Lung microvascular endothelial cell (primary cell): ENCODE data around the gene PSMD12. TPM values are rescaled to one million over a fixed set of nuclear protein-coding genes. Genes with fewer than 3 reads are reported as not detected.

ENCODE experiments used
- DNase-seq, 2 donors: peaks; one replicate each; pipeline versions ENCODE4 v3.0.0 to v3.0.0-alpha.2; 2010; ENCODE audit warnings: low read depth in 2 of 2
- total RNA-seq: library from RNA; depleted of rRNA; stranded (reverse); fragments of >200 nt; gene quantifications from 2 replicates; pipeline ENCODE4 v1.2.1, GENCODE V29; 2014

The PSMD12 gene
- total RNA-seq, 1 donor from 2014 or later, result 21.0 TPM

DNA sequence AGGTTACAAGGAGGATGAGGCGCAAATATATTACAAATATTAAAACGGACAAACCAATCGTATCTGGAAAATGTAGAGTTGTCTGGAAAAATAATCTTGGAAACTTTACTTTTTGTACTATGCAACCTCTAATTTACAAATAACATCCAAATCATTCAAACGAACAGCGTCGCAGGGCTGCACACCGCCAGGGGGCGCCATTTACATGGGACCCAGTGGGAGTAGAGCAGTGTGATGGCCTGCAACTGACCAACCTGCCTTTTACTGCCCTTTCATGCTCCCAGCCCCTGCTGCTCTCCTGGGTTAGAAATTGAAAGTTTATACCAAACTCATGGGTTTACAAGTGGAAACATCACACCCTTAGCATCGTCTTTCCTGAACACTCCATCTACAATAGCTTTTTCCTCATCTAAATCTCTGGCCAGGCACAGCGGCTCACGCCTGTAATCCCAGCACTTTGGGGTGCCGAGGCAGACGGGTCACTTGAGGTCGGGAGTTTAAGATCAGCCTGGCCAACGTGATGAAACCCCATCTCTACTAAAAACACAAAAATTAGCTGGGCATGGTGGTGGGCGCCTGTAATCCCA, 20.7 kb upstream of the PSMD12 start:
- DNase-seq, result peak; percentile 67 to 76

- no peak for DNase-seq
Measured at GRCh38 chr17:67385122-67385988, 19.0 kb upstream of the PSMD12 start.

DNA sequence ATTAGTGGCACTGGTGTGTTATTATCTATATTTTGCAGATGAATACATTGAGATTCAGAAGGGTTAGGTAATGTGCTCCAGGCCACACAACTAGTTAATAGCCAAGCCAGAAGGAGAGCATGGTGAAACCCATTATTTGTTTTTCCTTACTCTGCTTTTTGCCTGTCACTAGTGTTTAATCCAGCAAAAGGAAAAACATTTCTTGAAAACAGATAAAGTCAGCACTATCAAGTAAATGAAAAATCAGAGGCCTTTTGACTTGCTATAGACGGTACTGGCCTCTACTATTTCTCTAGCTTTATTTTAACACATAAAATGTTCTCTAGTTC, 15.5 kb upstream of the PSMD12 start:
- no peak for DNase-seq

GRCh38 chr17:67379251-67379630, 12.9 kb upstream of the PSMD12 start:
- peak in 1 of 2 donors; percentile 3 for DNase-seq

GRCh38 chr17:67378454-67379250, 12.3 kb upstream of the PSMD12 start:
- peak; percentile 88 to 89 for DNase-seq

- DNase-seq, result peak; percentile 46 to 55
Measured at GRCh38 chr17:67377488-67378453, 11.4 kb upstream of the PSMD12 start.

- peak; percentile 90 to 92 for DNase-seq
Measured at GRCh38 chr17:67376737-67377487, 10.5 kb upstream of the PSMD12 start, which contains the start of gene PITPNC1. TSS of gene PITPNC1 (plus strand) at chr17:67377281.

- peak in 1 of 2 donors; percentile 5 for DNase-seq
Measured at GRCh38 chr17:67376415-67376736, 10.0 kb upstream of the PSMD12 start.

GRCh38 chr17:67375716-67376115, 9.3 kb upstream of the PSMD12 start:
- DNase-seq, result peak in 1 of 2 donors; percentile 27

DNA sequence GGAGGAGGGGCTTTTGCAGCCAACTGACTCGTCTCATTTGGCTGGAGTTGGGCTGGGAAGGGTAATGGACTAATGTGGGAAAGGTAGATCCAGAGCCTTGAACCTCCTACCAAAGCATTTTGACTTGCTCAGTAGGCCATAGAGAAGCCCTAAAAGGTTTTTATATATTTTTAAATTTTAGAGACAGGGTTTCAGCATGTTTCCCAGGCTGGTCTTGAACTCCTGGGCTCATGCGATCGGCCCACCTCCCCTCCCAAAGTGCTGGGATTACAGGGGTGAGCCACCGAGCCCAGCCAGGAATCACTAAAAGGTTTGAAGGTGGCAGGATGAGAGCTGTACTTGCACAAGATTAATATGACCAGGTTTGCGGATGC, 8.7 kb upstream of the PSMD12 start:
- no peak for DNase-seq

DNA sequence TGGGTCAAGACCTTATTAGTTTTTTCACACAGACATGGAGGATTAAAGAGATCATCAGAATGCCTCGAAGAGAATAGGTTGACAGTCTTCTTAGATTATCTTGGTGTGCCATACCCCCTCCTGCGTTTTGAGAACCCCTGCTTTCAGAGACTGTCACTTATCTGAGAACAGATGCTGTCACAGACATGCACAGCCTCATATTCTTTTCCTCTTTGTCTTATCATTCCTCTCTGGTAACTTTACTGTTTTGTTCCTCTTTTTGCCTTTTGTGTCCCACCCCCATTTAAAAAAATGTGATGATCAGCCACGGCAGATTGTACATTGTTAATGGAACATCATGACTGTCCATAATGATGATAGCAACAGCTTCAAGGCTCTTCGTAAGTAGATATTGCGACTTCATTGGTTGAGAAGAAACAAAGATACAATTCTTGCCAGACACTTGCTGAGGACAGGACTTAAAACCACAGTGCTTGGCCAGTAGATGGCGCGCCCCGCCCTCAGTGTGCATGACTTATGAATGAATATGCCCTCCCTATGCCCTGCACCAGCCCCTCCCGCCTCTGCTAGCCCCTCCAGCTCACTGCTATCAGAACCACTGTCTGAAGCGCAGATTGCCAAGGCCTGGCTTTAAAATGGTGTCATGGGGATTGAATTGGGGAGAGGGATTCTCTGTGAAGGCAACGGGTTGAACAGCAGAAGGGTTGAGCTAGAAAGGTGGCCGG, 8.1 kb upstream of the PSMD12 start:
- peak; percentile 89 to 90 for DNase-seq

DNA sequence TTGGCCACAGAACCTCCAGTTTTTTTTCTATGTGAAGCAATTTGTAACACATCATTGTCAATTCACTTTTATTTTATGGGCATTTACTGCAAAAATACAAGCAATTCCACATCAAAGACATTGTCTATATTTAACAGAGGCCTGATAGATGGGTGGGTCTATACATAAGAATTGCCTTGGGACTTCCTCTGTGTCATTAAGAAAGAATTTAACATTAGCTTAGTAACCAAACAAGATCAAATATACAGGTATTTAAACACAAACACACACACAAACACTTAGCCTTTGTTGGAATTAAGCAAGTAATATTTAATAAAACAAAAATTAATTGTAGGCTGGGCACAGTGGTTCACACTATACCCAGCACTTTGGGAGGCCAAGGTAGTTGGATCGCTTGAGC, 6.4 kb upstream of the PSMD12 start:
- DNase-seq, result no peak

DNA sequence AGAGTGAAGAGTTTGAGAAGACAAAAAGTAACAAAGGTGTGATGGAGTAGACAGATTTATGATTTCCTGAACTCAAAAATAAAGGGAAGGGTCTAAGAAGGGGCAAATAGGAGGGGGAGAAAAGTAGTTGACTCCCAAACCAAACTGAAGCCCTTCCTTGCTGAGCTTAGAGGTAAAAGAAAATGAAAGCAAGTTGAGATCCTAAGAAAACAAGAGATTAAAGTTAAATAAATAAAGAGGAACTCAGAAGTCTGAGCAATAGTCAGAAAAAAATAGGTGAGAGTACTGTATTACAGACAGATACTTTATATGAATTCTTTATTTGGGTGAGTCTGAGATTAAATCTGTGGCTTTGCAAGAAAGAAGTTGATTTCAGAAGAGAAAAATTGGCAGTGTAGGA, 3.3 kb upstream of the PSMD12 start:
- DNase-seq, result no peak

GRCh38 chr17:67365738-67366192, 612 bp downstream of the PSMD12 start:
- peak; percentile 73 to 84 for DNase-seq

DNA sequence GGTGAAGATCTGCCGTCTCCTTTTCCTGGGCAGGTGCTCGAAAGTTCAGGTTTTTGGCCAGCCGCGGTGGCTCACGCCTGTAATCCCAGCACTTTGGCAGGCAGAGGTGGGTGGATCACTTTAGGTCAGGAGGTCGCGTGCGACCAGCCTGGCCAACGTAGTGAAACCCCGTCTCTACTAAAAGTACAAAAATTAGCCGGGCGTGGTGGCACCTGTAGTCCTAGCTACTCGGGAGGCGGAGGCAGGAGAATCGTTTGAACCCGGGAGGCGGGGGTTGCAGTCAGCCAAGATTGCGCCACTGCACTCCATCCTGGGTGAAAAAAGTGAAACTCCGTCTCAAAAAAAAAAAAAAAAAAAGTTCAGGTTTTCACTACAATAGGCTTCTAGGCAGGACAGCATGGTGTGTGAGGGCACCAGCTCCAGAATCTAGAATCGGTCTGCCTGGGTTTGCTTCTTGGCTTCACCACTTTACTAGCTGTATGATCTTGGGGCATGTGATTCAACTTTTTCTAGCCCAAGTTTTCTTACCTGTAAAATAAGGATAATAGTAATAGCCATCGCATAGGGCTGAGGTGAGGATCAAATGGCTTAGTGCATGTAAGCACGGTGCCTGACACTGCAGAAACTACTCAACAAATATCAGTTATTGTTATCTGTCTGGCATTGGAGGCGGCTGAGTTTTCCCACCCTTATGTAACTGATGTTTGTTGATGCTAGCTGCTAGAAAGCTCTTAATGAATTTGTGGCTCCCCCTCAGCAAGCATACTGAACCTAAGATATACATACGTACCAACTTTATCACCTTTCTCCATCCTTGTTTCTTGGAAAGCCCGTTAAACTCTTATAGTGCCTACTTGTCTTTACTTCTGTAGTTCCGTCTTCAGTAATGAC, 1.3 kb downstream of the PSMD12 start:
- DNase-seq, result peak; percentile 6 to 11

DNA sequence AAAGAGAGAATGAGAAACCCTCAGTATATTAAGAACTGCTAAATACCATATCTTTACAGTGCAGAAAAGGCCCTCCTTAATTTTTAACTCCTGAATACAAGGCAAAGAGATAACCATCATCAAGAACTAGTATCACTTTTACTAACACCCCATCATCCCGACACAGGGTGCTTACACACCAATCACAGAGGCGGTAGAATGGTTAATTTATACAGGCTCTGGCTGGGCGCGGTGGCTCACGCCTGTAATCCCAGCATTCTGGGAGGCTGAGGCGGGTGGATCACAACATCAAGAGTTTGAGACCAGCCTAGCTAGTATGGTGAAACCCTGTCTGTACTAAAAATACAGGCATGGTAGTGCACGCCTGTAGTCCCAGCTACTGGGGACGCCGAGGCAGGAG, 4.2 kb downstream of the PSMD12 start:
- no peak for DNase-seq

- DNase-seq, result no peak
Measured at GRCh38 chr17:67360880-67361279, 5.5 kb downstream of the PSMD12 start.

DNA sequence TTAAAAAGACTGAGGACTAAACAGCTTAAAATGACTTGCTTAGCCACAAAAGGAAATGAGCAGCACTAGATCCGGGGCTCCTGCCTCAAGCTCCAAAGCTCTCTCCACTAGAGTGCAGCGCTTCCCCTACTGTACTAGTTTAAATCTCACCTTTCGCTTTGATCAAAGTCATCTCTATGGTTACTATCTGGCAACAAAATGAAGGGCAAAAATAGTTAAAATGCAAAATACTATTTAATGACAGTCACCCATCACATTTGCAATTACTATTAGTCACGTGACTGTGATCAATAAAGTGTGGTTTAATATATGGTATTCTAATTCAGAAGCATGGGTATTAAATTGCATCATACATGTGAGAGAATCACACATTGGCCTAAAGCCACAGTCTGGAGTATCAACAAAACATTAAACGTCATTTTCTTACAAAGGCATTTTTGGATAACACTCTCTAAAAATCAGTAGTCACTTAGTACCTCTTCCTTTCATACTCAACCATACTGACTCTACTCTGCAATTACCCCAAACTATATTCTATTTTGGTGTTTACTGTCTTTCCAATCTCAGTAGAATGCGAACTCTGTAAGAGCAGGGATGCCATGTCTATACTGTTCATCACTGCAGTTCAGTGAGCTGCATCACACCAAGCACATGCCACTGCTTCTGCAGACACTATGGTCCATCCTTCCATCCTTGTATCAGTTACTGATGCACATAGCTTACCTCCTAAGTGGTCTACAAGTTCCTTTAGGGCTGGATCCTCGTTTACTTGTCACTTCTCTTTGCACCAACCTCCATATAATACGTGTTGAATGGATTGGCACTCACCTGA, 6.2 kb downstream of the PSMD12 start:
- peak; percentile 44 to 47 for DNase-seq
